ENCODE results near the gene DEGS2. TPM values are rescaled to one million over a fixed set of nuclear protein-coding genes. Genes with fewer than 3 reads are reported as not detected.

Gene DEGS2
- total and polyA plus RNA-seq, 2 donors from 2014 or later, result 25.1 to 28.7 TPM

DNA sequence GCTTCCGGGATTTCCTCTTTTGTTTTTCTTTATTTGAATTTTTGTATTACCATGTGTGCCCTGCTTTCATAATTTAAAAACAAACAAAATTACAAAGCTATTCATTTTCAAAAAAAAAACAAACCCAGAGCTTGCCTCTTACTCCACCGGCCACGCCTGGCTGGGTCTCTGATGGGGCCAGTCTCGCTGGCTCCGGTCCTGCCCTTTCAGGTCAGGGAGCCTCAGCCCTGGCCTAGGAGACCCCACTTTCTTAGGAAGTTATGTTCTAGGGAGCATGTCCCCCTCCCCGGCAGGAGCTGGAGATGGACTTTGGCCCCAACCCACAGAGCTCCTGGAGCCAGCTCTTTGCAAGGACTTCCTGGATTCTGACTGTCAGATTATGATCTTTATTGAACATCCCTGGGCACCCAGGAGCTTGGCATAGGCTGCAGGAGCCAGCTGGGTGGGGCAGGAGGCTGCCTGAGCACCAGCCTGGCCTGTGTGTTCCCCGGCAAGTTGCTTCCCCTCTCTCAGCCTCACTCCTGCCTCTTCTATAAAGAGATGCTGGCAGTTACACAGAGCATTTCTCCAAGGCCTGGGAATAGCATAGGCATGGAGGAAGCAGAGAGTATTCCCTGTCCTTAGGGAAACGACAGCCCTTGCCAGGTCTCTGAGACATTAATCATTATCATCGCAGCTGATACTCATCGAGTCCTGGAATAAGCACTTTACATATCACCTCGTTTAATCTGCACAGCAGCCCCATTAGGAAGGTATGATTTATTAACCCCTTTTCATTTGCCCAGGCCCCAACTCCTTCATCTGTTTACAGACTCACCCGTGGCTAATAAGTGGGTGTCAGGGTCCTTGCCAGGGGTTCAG is 3.5 kb downstream of the DEGS2 start:
- Histone ChIP-seq H3K4me1 (ENCODE audit: control insufficient read depth in 2 of 3, insufficient read depth in 2 of 3, low read depth in 1 of 3, low read length in 3 of 3) (peaks cover 0 to 17% (median 4%) of the 10 kb centered on the region in 3 donors), H3K9ac (ENCODE audit: low read length in 3 of 3) (no peak overlapping the region), H3K27ac (ENCODE audit: low read depth in 2 of 2, low read length in 2 of 2) (peak overlapping the region; percentile 41 to 55), H3K36me3 (ENCODE audit: control insufficient read depth in 2 of 3, insufficient read depth in 3 of 3, low read length in 3 of 3) (no peaks in the 10 kb centered on the region), H3K4me3 (ENCODE audit: low read length in 3 of 3) (no peak overlapping the region), H3K27me3 (ENCODE audit: control insufficient read depth, insufficient read depth, low read length) (peaks cover 8% of the 10 kb centered on the region), H3K9me3 (ENCODE audit: control insufficient read depth in 2 of 3, insufficient read depth in 1 of 3, low read length in 3 of 3) (peaks cover 0 to 6% (median 0%) of the 10 kb centered on the region in 3 donors)
- TF ChIP-seq, protein P1, sequence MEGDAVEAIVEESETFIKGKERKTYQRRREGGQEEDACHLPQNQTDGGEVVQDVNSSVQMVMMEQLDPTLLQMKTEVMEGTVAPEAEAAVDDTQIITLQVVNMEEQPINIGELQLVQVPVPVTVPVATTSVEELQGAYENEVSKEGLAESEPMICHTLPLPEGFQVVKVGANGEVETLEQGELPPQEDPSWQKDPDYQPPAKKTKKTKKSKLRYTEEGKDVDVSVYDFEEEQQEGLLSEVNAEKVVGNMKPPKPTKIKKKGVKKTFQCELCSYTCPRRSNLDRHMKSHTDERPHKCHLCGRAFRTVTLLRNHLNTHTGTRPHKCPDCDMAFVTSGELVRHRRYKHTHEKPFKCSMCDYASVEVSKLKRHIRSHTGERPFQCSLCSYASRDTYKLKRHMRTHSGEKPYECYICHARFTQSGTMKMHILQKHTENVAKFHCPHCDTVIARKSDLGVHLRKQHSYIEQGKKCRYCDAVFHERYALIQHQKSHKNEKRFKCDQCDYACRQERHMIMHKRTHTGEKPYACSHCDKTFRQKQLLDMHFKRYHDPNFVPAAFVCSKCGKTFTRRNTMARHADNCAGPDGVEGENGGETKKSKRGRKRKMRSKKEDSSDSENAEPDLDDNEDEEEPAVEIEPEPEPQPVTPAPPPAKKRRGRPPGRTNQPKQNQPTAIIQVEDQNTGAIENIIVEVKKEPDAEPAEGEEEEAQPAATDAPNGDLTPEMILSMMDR (IDR thresholded peaks at IDR 0.05; ENCODE audit: borderline replicate concordance, extremely low read depth, insufficient read depth), result no peak
- intact Hi-C loops (cut with DNase I), result no loop called here
- FAIRE-seq (no peak), DNase-seq (peak in 3 of 5 donors; percentile 30 to 60 (median 45))

- Histone ChIP-seq H3K27me3 (ENCODE audit: control insufficient read depth, insufficient read depth, low read length) (peaks cover 2% of the 10 kb centered on the region), H3K36me3 (ENCODE audit: control insufficient read depth in 2 of 3, insufficient read depth in 3 of 3, low read length in 3 of 3) (no peaks in the 10 kb centered on the region), H3K4me3 (ENCODE audit: low read length in 3 of 3) (no peak overlapping the region), H3K4me1 (ENCODE audit: control insufficient read depth in 2 of 3, insufficient read depth in 2 of 3, low read depth in 1 of 3, low read length in 3 of 3) (peaks cover 0 to 23% (median 4%) of the 10 kb centered on the region in 3 donors), H3K9ac (ENCODE audit: low read length in 3 of 3) (no peak overlapping the region), H3K9me3 (ENCODE audit: control insufficient read depth in 2 of 3, insufficient read depth in 1 of 3, low read length in 3 of 3) (peaks cover 0 to 6% (median 0%) of the 10 kb centered on the region in 3 donors), H3K27ac (ENCODE audit: low read depth in 2 of 2, low read length in 2 of 2) (peak overlapping the region in 1 of 2 donors; percentile 55)
- intact Hi-C loops (cut with DNase I), result no loop called here
- peak in 2 of 5 donors; percentile 27 to 71 for DNase-seq
- no peak for FAIRE-seq
- TF ChIP-seq, protein P1 (IDR thresholded peaks at IDR 0.05; ENCODE audit: borderline replicate concordance, extremely low read depth, insufficient read depth), result peak; percentile 45
These were observed 4.3 kb downstream of the DEGS2 start for GRCh38 chr14:100155049-100155621.

DNA sequence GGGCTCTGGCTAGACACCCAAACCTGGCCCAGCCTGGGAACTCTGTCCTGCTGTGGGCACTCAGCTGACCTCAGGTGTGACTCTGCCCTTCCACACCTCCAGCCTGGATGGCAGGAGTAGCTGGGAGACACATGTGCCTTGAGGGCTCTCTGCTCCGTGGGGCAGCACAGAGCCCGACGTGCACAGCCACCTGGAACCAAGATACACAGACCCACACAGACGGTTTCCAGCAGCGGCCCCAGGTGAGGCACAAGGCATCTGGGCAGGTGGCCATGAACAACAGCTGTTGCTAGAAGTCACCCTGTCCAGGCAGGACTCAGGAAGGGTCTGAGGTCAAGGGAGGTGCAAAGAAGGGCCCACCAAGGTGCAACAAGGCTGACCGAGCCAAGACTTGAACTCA is 5.9 kb downstream of the DEGS2 start:
- intact Hi-C loops (cut with DNase I), result no loop called here
- peak in 1 of 5 donors; percentile 78 for DNase-seq
- no peak overlapping the region for H3K27ac ChIP-seq (ENCODE audit: low read depth in 2 of 2, low read length in 2 of 2)

More for the DNA sequence above, 5.9 kb downstream of the DEGS2 start:
- peaks cover 0 to 6% (median 0%) of the 10 kb centered on the region in 3 donors for H3K9me3 ChIP-seq (ENCODE audit: control insufficient read depth in 2 of 3, insufficient read depth in 1 of 3, low read length in 3 of 3)
- peaks cover 0 to 26% (median 4%) of the 10 kb centered on the region in 3 donors for H3K4me1 ChIP-seq (ENCODE audit: control insufficient read depth in 2 of 3, insufficient read depth in 2 of 3, low read depth in 1 of 3, low read length in 3 of 3)
- no peaks in the 10 kb centered on the region for H3K27me3 ChIP-seq (ENCODE audit: control insufficient read depth, insufficient read depth, low read length)
- TF ChIP-seq, protein P1 (IDR thresholded peaks at IDR 0.05; ENCODE audit: borderline replicate concordance, extremely low read depth, insufficient read depth), result no peak
- no peaks in the 10 kb centered on the region for H3K36me3 ChIP-seq (ENCODE audit: control insufficient read depth in 2 of 3, insufficient read depth in 3 of 3, low read length in 3 of 3)
- no peak for FAIRE-seq
- no peak overlapping the region for H3K9ac ChIP-seq (ENCODE audit: low read length in 3 of 3)
- no peak overlapping the region for H3K4me3 ChIP-seq (ENCODE audit: low read length in 3 of 3)
